Measurements from ENCODE around the gene LPCAT1. TPM values are rescaled to one million over a fixed set of nuclear protein-coding genes. Genes with fewer than 3 reads are reported as not detected.

Gene LPCAT1
- total and polyA plus RNA-seq, 2 experiments from 2014 or later = 22.2 to 48.4 TPM

DNA sequence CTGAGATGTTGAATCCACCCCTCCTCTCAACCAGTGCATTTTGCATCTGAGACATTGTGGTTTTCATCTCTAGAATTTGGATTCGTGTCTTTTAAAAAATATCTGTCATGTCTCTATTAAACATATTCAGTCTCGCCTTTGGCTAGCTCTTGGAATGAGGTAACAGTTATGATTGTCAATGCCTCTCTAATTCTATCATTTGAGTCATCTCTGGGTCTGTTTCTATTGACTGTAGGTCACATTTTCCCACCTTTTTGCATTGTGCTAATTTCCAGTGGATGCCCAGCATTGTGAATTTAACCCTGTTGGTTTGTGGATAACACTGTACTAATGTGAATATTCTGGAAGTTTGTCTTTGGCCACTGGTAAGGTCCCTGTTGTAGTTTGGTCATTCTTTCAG is 70.1 kb downstream of the LPCAT1 start:
- H3K4me3 ChIP-seq = no peak overlapping the region
- no peak overlapping the region for H2AFZ ChIP-seq
- DNase-seq = no peak
- no peak overlapping the region for H3K4me2 ChIP-seq (ENCODE audit: unreplicated experiment)
- no peaks in the 10 kb centered on the region for H3K4me1 ChIP-seq (ENCODE audit: insufficient read depth)
- H3K27me3 ChIP-seq (replicated peaks; ENCODE audit: insufficient read depth) = 0 out of 2 replicates have a peak, but pooled peaks cover 6% of the 10 kb centered on the region
- H4K20me1 ChIP-seq (ENCODE audit: insufficient read depth) = no peaks in the 10 kb centered on the region
- WGBS, 2 experiments (ENCODE audit: low coverage in 1 of 2, low lambda C conversion rate in 2 of 2, missing lambda C conversion rate in 2 of 2) = 72 to 82% methylated on average over 2 of the region's 2 CpGs
- no peaks in the 10 kb centered on the region for H3K9me2 ChIP-seq (ENCODE audit: insufficient read depth)
- no peak overlapping the region for H3K27ac ChIP-seq
- H3K9ac ChIP-seq = no peak overlapping the region
- peaks cover 4% of the 10 kb centered on the region for H3K9me3 ChIP-seq (ENCODE audit: low read depth)
- no peak for TF ChIP-seq EZH2phosphoT487 (IDR thresholded peaks at IDR 0.05; ENCODE audit: insufficient read depth, low read depth)
- in situ Hi-C loops (cut with MboI) = no loop called here
- H3F3A ChIP-seq (ENCODE audit: insufficient read depth) = peaks cover 6% of the 10 kb centered on the region; the same call in 1 of the 2 replicates
- H3K36me3 ChIP-seq (ENCODE audit: low read depth) = no peaks in the 10 kb centered on the region
- no peaks in the 10 kb centered on the region for H3K79me2 ChIP-seq (ENCODE audit: insufficient read depth)

DNA sequence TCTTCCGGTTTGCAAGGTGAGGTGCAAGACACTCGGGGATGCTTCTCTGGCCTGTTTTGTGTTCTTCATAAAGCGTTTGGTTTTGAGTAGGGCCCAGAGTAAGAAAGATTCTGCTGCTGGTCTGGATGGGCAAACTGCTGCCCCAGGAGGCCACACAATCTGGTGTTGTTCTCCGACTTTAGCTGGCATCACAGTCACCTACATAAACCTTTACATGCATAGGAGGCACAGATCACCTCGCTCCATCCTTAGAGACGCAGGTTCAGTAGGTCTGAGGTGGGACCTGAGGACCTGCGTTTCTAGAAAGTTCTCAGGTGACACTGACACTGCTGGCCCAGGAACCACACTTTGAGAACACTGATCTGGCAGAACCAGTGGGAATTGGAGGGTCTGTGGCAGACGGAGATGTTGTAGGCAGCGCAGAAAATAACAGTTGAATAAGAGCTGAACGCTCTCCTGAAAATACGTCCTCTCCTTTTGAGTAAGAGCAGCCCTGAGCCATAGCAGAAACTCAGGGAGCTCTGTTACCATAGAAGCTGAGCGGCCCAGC is 74.6 kb downstream of the LPCAT1 start:
- H3K36me3 ChIP-seq (ENCODE audit: low read depth) = no peaks in the 10 kb centered on the region
- in situ Hi-C loops (cut with MboI) = no loop called here
- H3K9me2 ChIP-seq (ENCODE audit: insufficient read depth) = no peaks in the 10 kb centered on the region
- H3K27ac ChIP-seq = no peak overlapping the region
- peaks cover 27% of the 10 kb centered on the region for H3K27me3 ChIP-seq (replicated peaks; ENCODE audit: insufficient read depth)
- H3F3A ChIP-seq (ENCODE audit: insufficient read depth) = no peaks in the 10 kb centered on the region
- DNase-seq = no peak
- H3K4me3 ChIP-seq = no peak overlapping the region
- no peaks in the 10 kb centered on the region for H3K79me2 ChIP-seq (ENCODE audit: insufficient read depth)
- no peaks in the 10 kb centered on the region for H3K9me3 ChIP-seq (ENCODE audit: low read depth)
- H4K20me1 ChIP-seq (ENCODE audit: insufficient read depth) = no peaks in the 10 kb centered on the region
- H3K4me2 ChIP-seq (ENCODE audit: unreplicated experiment) = no peak overlapping the region
- no peak overlapping the region for H3K9ac ChIP-seq
- 75 to 78% methylated on average over 12 of the region's 12 CpGs for WGBS, 2 experiments (ENCODE audit: low coverage in 1 of 2, low lambda C conversion rate in 2 of 2, missing lambda C conversion rate in 2 of 2)
- TF ChIP-seq EZH2 (IDR thresholded peaks at IDR 0.05; ENCODE audit: insufficient read depth, poor library complexity, severe bottlenecking) = no peak
- TF ChIP-seq EZH2phosphoT487 (IDR thresholded peaks at IDR 0.05; ENCODE audit: insufficient read depth, low read depth) = no peak
- no peaks in the 10 kb centered on the region for H3K4me1 ChIP-seq (ENCODE audit: insufficient read depth)
- no peak overlapping the region for H2AFZ ChIP-seq

GRCh38 chr5:1448511-1449011 is 75.2 kb downstream of the LPCAT1 start:
- H3K4me3 ChIP-seq = no peak overlapping the region
- no peaks in the 10 kb centered on the region for H3K79me2 ChIP-seq (ENCODE audit: insufficient read depth)
- no peak overlapping the region for H3K4me2 ChIP-seq (ENCODE audit: unreplicated experiment)
- H2AFZ ChIP-seq = no peak overlapping the region
- DNase-seq = no peak
- TF ChIP-seq EZH2phosphoT487 (IDR thresholded peaks at IDR 0.05; ENCODE audit: insufficient read depth, low read depth) = no peak
- no peak for TF ChIP-seq EZH2 (IDR thresholded peaks at IDR 0.05; ENCODE audit: insufficient read depth, poor library complexity, severe bottlenecking)
- H4K20me1 ChIP-seq (ENCODE audit: insufficient read depth) = no peaks in the 10 kb centered on the region
- H3K4me1 ChIP-seq (ENCODE audit: insufficient read depth) = no peaks in the 10 kb centered on the region
- no peaks in the 10 kb centered on the region for H3K9me3 ChIP-seq (ENCODE audit: low read depth)
- in situ Hi-C loops (cut with MboI) = no loop called here
- no peaks in the 10 kb centered on the region for H3K36me3 ChIP-seq (ENCODE audit: low read depth)
- no peaks in the 10 kb centered on the region for H3F3A ChIP-seq (ENCODE audit: insufficient read depth)
- no peak overlapping the region for H3K27ac ChIP-seq
- H3K9ac ChIP-seq = no peak overlapping the region
- no peaks in the 10 kb centered on the region for H3K9me2 ChIP-seq (ENCODE audit: insufficient read depth)
- peaks cover 33% of the 10 kb centered on the region for H3K27me3 ChIP-seq (replicated peaks; ENCODE audit: insufficient read depth)
- 69 to 75% methylated on average over 5 of the region's 5 CpGs for WGBS, 2 experiments (ENCODE audit: low coverage in 1 of 2, low lambda C conversion rate in 2 of 2, missing lambda C conversion rate in 2 of 2)

GRCh38 chr5:1447671-1448361 is 75.9 kb downstream of the LPCAT1 start:
- Histone ChIP-seq H3K36me3 (ENCODE audit: low read depth) (no peaks in the 10 kb centered on the region), H3K9ac (no peak overlapping the region), H3K4me3 (no peak overlapping the region), H3F3A (ENCODE audit: insufficient read depth) (no peaks in the 10 kb centered on the region), H3K4me1 (ENCODE audit: insufficient read depth) (no peaks in the 10 kb centered on the region), H3K79me2 (ENCODE audit: insufficient read depth) (no peaks in the 10 kb centered on the region), H4K20me1 (ENCODE audit: insufficient read depth) (no peaks in the 10 kb centered on the region), H2AFZ (no peak overlapping the region), H3K9me3 (ENCODE audit: low read depth) (no peaks in the 10 kb centered on the region), H3K4me2 (ENCODE audit: unreplicated experiment) (no peak overlapping the region), H3K27ac (no peak overlapping the region), H3K27me3 (replicated peaks; ENCODE audit: insufficient read depth) (peaks cover 40% of the 10 kb centered on the region), H3K9me2 (ENCODE audit: insufficient read depth) (no peaks in the 10 kb centered on the region)
- DNase-seq = no peak
- TF ChIP-seq EZH2phosphoT487 (IDR thresholded peaks at IDR 0.05; ENCODE audit: insufficient read depth, low read depth) = no peak
- TF ChIP-seq EZH2 (IDR thresholded peaks at IDR 0.05; ENCODE audit: insufficient read depth, poor library complexity, severe bottlenecking) = no peak
- 64 to 66% methylated on average over 16 of the region's 16 CpGs for WGBS, 2 experiments (ENCODE audit: low coverage in 1 of 2, low lambda C conversion rate in 2 of 2, missing lambda C conversion rate in 2 of 2)
- in situ Hi-C loops (cut with MboI) = no loop called here
